GM12873 (cell line): ENCODE data around the gene TMEM74B.

Experiments
- TF ChIP-seq, protein P1 (sequence below): IDR thresholded peaks from 2 replicates; pipeline ENCODE4 v1.5.1; 2012; ENCODE audit warnings: low read depth, mild to moderate bottlenecking, moderate library complexity, low read length, control low read depth; ENCODE audit not compliant: insufficient read depth; ENCODE audit errors: missing control alignments

TMEM74B gene

DNA sequence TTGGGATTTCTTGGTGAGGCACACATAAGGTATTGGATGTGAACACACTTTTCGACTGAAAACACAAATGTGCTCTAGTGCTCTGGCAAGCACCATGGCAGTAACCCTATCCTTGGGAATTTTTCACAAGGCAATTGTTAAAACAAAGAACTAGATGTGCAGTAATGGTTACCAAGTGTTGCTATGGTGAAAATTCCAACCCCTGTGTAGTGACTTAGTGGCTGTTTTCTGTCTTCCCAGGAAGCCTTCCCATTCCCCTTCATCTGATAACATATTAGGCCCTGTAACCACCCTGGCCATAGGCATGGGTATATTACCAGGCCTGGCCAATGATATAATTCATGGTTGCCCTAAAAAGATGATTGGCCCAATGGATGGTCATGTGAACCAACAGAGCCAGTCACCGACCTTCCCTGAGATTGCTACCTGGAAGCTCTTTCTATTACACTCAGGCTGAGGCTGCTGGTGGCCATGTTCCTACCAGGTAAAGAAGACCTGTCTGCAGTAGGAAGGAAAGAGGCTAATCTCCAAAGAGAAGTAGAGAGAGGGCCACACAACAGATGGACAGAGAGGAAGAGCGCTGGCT, 22.6 kb upstream of the TMEM74B start:
- TF ChIP-seq, protein P1, sequence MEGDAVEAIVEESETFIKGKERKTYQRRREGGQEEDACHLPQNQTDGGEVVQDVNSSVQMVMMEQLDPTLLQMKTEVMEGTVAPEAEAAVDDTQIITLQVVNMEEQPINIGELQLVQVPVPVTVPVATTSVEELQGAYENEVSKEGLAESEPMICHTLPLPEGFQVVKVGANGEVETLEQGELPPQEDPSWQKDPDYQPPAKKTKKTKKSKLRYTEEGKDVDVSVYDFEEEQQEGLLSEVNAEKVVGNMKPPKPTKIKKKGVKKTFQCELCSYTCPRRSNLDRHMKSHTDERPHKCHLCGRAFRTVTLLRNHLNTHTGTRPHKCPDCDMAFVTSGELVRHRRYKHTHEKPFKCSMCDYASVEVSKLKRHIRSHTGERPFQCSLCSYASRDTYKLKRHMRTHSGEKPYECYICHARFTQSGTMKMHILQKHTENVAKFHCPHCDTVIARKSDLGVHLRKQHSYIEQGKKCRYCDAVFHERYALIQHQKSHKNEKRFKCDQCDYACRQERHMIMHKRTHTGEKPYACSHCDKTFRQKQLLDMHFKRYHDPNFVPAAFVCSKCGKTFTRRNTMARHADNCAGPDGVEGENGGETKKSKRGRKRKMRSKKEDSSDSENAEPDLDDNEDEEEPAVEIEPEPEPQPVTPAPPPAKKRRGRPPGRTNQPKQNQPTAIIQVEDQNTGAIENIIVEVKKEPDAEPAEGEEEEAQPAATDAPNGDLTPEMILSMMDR: no peak

DNA sequence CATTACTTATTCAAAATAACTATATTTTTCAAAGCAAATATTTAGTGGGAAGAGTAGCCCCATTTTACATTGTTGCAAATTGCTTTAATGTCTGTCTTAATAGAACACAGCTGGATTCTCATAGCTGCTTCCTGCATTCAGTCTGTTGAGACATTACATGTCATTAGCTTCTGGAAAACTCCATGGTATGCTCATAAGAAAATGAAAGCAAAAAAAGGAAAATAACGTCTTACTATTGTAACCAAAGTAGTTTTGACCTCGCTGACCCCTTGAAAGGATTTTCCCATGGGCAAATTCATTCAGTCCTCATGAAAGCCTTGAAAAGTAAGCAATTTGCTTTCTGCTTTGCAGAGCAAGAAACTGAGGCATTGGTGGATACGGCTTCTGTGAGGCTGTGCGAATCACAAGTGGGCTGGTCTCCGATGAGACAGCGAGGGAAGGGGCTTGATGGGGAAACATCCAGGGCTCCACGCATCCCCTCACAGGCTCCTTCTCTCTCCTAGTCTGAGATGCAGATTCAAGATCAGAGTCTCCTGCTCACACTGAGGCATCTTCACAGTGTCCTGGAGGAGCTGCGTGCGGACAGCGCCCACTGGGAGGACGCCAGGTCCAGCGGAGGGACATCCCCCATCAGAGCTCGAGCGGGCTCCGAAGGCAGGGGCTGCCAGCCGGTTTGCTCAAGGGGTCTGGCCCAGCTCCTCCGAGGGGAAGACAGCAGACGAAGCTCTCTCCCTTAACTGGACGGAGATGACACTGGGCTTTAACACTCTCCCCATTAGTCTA, 21.8 kb upstream of the TMEM74B start:
- TF ChIP-seq, protein P1: no peak

DNA sequence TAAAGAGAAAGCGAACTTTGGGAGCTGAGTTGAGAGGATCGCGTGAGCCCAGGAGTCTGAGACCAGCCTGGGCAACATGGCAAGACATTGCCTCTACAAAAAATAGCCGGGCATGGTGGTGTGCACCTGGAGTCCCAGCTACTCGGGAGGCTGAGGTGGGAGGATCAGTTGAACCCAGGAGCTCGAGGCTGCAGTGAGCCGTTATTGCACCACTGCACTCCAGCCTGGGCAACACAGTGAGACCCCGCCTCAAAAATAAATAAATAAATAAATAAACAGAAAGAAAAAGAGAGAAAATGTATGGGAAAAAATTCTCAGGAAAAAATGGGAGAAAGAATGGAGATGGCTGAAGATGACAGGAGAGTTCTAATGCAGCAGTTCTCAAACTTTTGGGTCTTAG, 21.0 kb upstream of the TMEM74B start:
- TF ChIP-seq, protein P1: no peak

DNA sequence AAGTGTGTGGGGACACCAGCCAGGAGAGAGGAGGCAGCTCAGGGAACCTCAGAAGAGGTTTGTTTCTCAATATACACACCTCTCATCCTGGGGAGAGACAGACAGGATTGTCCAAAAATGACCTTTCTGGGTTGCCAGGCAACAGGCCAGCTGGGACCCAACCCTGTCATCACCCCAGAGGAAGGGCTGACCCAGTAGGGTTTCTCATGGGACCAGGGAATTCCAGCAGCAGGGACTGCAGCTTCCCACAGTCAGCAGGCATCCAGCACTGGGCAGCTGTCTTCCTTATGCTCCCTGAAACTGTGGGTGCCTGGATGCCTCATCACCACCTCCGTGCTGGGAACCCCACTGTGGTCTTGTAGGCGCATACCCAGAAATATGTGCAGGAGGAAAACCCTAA, 19.8 kb upstream of the TMEM74B start:
- TF ChIP-seq, protein P1: no peak

DNA sequence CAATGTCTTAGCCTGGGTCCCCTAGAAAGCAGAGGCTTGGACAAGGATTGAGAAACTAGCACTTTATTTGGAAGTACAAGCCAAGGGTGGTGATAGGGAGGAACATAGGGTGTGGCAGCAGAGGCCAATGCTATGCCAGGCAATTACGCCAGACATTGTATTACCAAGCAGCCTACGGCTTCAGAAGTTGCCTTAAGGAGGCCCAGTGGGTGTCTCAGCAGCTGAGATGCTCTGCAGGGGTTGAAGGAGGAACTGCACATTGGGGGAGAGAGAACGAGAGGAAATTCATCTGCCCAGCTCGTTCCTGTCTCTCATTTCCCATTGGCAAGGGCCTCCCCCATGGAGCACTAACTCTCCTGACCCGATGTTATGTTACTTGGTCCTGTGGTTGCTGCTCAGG, 19.3 kb upstream of the TMEM74B start:
- TF ChIP-seq, protein P1: no peak

DNA sequence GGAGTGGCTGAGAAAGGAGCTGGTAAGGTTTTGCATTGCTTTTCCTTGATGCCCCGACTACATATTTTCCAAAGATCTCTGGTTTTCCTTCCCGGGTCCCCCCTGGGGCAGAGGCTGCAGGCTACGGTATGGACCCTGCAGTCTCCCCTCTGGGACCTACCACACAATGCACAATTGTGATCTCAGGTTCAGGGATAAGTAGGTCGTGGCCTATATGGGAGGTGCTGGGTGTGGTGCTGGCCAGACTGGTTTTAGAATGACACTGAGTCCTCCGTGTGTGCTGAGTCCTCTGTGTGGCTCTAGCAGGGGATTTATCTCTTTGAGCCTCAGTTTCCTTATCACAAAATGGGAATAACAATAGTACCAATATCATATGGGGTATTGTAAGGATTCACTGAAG, 18.8 kb upstream of the TMEM74B start:
- TF ChIP-seq, protein P1: no peak

DNA sequence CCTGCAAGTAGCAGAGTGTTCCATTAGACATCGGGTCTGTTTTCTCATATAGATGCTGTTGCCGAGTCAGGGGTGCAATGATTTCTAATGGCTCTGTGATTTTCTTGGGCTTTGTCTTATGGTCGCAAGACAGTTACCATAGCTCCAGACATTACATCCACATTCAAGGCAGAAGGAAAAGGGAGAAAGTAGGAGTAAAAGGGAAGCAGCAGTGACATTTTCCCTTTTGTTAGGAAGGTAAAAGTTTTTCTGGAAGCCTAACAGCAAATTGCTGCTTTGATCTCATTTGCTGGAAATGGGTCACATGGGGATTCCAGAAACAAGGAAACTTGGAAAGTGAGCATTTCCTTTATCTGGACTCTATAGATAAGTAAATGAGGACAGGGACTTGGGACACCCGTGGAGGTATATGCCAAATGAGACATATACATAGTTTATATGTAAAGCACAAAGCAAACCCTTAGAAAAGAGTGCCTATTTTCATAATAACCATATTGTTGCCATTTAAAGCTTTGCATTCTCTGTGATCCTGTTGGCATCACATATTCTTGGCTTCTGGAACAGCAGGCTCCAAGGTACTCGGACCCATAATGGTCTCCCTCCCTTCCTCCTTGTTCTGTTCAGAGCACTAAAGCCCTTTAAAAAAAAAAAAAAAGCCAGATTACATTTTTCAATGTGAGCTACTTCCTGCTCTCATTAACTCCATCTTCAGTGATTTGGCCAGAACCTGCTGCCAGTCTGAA, 18.2 kb upstream of the TMEM74B start, which contains the start of gene C20orf202:
TSS of gene C20orf202 (plus strand) at position 693 of the 743 bp plus-strand sequence. CDS start 132 bp downstream, outside the sequence.
- TF ChIP-seq, protein P1: no peak
